Osteocyte (in vitro differentiated cells): ENCODE data around the gene NFE2L3. TPM values are rescaled to one million over a fixed set of nuclear protein-coding genes. Genes with fewer than 3 reads are reported as not detected.

Experiments
- DNase-seq: peaks from one replicate; pipeline ENCODE4 v3.0.0; 2021; ENCODE audit warnings: mixed read lengths; ENCODE audit not compliant: unreplicated experiment; ENCODE audit errors: extremely low spot score
- H3K27ac Mint-ChIP-seq: one replicate; pipeline ENCODE4 v1.8.0; 2021; ENCODE audit warnings: mild to moderate bottlenecking, mixed read lengths; ENCODE audit not compliant: unreplicated experiment
- H3K27me3 Mint-ChIP-seq: one replicate; pipeline ENCODE4 v1.8.0; 2021; ENCODE audit warnings: mixed read lengths; ENCODE audit not compliant: unreplicated experiment
- H3K36me3 Mint-ChIP-seq: one replicate; pipeline ENCODE4 v1.8.0; 2021; ENCODE audit warnings: mixed read lengths; ENCODE audit not compliant: unreplicated experiment
- H3K4me1 Mint-ChIP-seq: one replicate; pipeline ENCODE4 v1.8.0; 2021; ENCODE audit warnings: mixed read lengths; ENCODE audit not compliant: unreplicated experiment
- H3K4me3 Mint-ChIP-seq: one replicate; pipeline ENCODE4 v1.8.0; 2021; ENCODE audit warnings: mild to moderate bottlenecking, moderate library complexity, mixed read lengths; ENCODE audit not compliant: unreplicated experiment
- H3K9me3 Mint-ChIP-seq: one replicate; pipeline ENCODE4 v1.8.0; 2021; ENCODE audit warnings: mixed read lengths; ENCODE audit not compliant: unreplicated experiment
- CTCF ChIP-seq: fragments of 200-600 bp; sonication (generic); IDR thresholded peaks from 2 replicates; pipeline ENCODE4 v1.5.0; 2021; ENCODE audit warnings: antibody characterized with exemption, mild to moderate bottlenecking, moderate library complexity
- total RNA-seq: library from RNA; stranded (reverse); gene quantifications from 2 replicates; pipeline ENCODE4 v1.2.1, GENCODE V29; 2021

The NFE2L3 gene
- total RNA-seq, 1 donor from 2014 or later = 0.78 TPM

DNA sequence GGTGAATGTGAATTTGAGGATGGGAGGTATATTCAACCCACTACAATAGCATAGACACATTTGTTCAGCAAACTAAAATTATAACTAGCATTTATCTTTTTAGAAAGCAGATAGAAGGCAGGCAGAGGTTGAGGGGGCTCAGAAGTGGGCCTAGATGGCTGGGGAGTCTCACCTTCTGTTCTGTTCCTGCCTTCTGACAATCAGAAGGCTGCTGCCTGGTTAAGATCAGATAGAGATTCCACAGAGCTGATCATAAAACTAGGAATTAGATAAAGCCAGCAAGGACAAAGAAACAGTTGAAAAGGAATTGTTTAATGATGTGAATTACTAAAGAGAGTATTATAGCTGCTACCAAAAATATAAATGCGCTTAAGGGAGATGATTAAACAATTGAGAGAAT lies 11.6 kb upstream of the NFE2L3 start:
- Mint-ChIP-seq H3K9me3 (no peaks in the 10 kb centered on the region), H3K27ac (no peak overlapping the region), H3K4me3 (no peak overlapping the region), H3K27me3 (peaks cover 48% of the 10 kb centered on the region), H3K36me3 (no peaks in the 10 kb centered on the region), H3K4me1 (peaks cover 9% of the 10 kb centered on the region)
- TF ChIP-seq CTCF = no peak
- no peak for DNase-seq

- peaks cover 44% of the 10 kb centered on the region for H3K27me3 Mint-ChIP-seq
- no peak for DNase-seq
- no peak for TF ChIP-seq CTCF
- peaks cover 9% of the 10 kb centered on the region for H3K4me1 Mint-ChIP-seq
- H3K9me3 Mint-ChIP-seq = no peaks in the 10 kb centered on the region
- H3K4me3 Mint-ChIP-seq = no peak overlapping the region
- no peak overlapping the region for H3K27ac Mint-ChIP-seq
- H3K36me3 Mint-ChIP-seq = no peaks in the 10 kb centered on the region
Observed at GRCh38 chr7:26141077-26141476, 10.9 kb upstream of the NFE2L3 start.

DNA sequence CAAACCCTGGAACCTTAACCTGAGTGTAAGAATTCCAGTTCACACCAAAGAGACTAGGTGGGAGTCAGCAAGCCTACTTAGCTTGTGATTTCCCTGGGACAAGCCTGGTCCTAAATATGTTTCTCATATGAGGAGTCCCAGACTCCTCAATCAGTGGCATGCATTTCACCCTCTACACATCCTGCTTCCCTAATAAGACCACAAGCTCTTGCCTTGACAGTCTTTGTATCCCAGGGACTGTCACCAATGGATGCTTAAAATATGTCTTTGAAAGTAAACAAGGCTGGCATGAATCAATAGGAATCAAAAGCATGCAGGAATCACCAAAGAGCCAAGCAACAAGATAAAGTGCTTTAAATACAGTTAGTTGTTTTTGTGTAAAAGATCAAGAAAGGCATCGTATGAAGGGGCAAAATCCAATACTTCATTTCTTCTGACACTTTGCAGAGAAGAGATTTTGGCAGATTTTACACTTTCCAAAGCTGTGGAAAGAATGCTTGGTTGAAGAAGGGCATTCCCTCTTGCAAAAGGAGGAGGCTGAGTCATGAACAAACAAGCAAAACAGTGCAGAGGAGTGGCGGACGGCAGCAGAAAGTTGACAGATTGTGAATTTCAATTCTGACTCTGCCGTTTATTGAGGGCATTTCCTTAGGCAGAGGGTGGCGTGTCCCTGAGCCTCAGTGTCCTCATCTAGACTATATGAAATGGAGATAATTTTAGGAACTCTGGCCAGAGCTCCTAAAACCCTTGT lies 8.5 kb upstream of the NFE2L3 start:
- TF ChIP-seq CTCF = no peak
- H3K9me3 Mint-ChIP-seq = no peaks in the 10 kb centered on the region
- peaks cover 30% of the 10 kb centered on the region for H3K27me3 Mint-ChIP-seq
- no peaks in the 10 kb centered on the region for H3K36me3 Mint-ChIP-seq
- no peak overlapping the region for H3K27ac Mint-ChIP-seq
- H3K4me1 Mint-ChIP-seq = peaks cover 9% of the 10 kb centered on the region
- DNase-seq = no peak
- H3K4me3 Mint-ChIP-seq = no peak overlapping the region

DNA sequence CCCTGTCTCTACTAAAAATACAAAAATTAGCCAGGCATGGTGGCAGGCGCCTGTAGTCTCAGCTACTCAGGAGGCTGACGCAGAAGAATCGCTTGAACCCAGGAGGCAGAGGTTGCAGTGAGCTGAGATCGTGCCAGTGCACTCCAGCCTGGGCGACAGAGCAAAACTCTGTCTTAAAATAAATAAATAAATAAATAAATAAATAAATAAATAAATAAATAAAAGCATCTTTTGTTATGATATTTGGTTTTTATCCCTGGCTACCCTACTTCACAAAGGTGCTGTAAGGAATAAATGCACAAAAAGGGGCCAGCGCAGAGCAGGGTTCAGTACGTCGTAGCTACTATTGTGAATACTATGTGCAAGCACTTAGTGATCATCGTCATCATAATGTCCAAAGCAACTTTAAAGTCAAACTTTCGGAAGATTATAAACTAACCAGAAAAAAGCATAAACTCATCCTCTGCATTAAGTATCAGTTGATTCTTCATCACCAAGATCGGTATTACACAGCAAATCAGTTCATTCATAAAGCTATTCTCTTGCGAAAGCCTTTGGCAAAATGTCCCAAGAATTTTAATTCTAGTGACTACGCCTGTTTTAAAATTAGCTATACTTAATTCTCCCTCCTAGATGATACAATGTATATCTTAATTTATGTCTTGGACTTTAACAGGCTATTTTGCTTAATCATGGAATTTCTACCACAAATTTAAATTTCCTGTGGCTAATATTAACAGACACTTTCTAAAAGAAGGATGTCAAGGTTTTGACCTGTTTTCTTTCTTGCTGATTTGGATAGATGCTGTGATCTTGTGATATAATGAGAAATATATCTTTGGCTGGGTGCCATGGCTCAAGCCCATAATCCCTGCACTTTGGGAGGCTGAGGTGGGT lies 7.6 kb upstream of the NFE2L3 start:
- Mint-ChIP-seq H3K36me3 (no peaks in the 10 kb centered on the region), H3K4me3 (no peak overlapping the region), H3K4me1 (peaks cover 9% of the 10 kb centered on the region), H3K9me3 (no peaks in the 10 kb centered on the region), H3K27ac (no peak overlapping the region), H3K27me3 (peaks cover 34% of the 10 kb centered on the region)
- DNase-seq = no peak
- no peak for TF ChIP-seq CTCF

- no peak overlapping the region for H3K4me3 Mint-ChIP-seq
- H3K9me3 Mint-ChIP-seq = no peaks in the 10 kb centered on the region
- H3K4me1 Mint-ChIP-seq = peaks cover 9% of the 10 kb centered on the region
Observed at GRCh38 chr7:26145238-26145637, 6.8 kb upstream of the NFE2L3 start.

More at GRCh38 chr7:26145238-26145637, 6.8 kb upstream of the NFE2L3 start:
- peaks cover 39% of the 10 kb centered on the region for H3K27me3 Mint-ChIP-seq
- H3K27ac Mint-ChIP-seq = no peak overlapping the region
- H3K36me3 Mint-ChIP-seq = no peaks in the 10 kb centered on the region
- no peak for TF ChIP-seq CTCF
- no peak for DNase-seq
